Measurements from ENCODE around the gene SGCA. TPM values are rescaled to one million over a fixed set of nuclear protein-coding genes. Genes with fewer than 3 reads are reported as not detected.
A peak's percentile ranks its signal among the peaks of the same experiment; 100 is the strongest.

The SGCA gene
- total and polyA plus RNA-seq, 2 of the 8 experiments (the other 6 are each of a cell fraction or from before 2014, with no cell fraction given) = 0.12 TPM; not detected in 1

- Histone ChIP-seq H3K79me1 (ENCODE audit: low read depth, low read length) (no peaks in the 10 kb centered on the region), H3K4me2 (ENCODE audit: insufficient read depth in 1 of 2, low read depth in 2 of 2, low read length in 2 of 2) (no peak overlapping the region), H2BK5ac (ENCODE audit: low read depth, low read length) (no peak overlapping the region), H2BK15ac (ENCODE audit: low read length) (no peak overlapping the region), H3K79me2 (ENCODE audit: control insufficient read depth in 1 of 2, insufficient read depth in 2 of 2, low read length in 2 of 2) (no peaks in the 10 kb centered on the region), H4K20me1 (replicated peaks in 1 of 2; ENCODE audit: control insufficient read depth in 1 of 2, insufficient read depth in 2 of 2, low read length in 2 of 2) (peaks cover 0 to 4% of the 10 kb centered on the region in 2 experiments), H3K27me3 (replicated peaks in 1 of 4; ENCODE audit: control insufficient read depth in 3 of 4, extremely low read depth in 1 of 4, insufficient read depth in 3 of 4, low read length in 3 of 4) (peaks cover 0 to 18% (median 10%) of the 10 kb centered on the region in 4 experiments; a peak in 5 of 7 replicates), H2BK20ac (ENCODE audit: low read length) (no peak overlapping the region), H3K56ac (replicated peaks; ENCODE audit: insufficient read length, low read depth, low read length) (no peak overlapping the region), H3K9ac (replicated peaks in 1 of 4; ENCODE audit: extremely low read depth in 1 of 4, low read depth in 3 of 4, low read length in 3 of 4) (no peak overlapping the region), H3K4me3 (ENCODE audit: extremely low read depth in 1 of 4, insufficient read depth in 2 of 4, low read depth in 3 of 4, low read length in 4 of 4) (no peak overlapping the region), H3K23ac (ENCODE audit: insufficient read length) (no peak overlapping the region), H2BK12ac (ENCODE audit: low read depth, low read length) (no peak overlapping the region), H3K14ac (ENCODE audit: insufficient read length) (no peak overlapping the region), H2BK120ac (replicated peaks; ENCODE audit: low read depth, low read length) (no peak overlapping the region), H4K91ac (replicated peaks; ENCODE audit: insufficient read length, low read length) (no peak overlapping the region), H3K23me2 (ENCODE audit: low read depth, low read length) (peaks cover 11% of the 10 kb centered on the region; the same call in 1 of the 2 replicates), H3K27ac (ENCODE audit: low read depth, low read length) (no peak overlapping the region), H3K4ac (replicated peaks; ENCODE audit: insufficient read length, low read depth, low read length) (no peak overlapping the region), H4K5ac (ENCODE audit: insufficient read length, low read depth, low read length) (no peak overlapping the region), H3K4me1 (replicated peaks in 1 of 4; ENCODE audit: control insufficient read depth in 3 of 4, insufficient read depth in 4 of 4, low read length in 3 of 4) (peaks cover 0 to 5% (median 1%) of the 10 kb centered on the region in 4 experiments; a peak in 4 of 7 replicates), H4K8ac (ENCODE audit: extremely low read depth, insufficient read depth, low read length) (no peak overlapping the region), H3K9me3 (ENCODE audit: insufficient read depth in 2 of 2, low read depth in 1 of 2, low read length in 1 of 2) (no peaks in the 10 kb centered on the region), H2AFZ (ENCODE audit: low read length) (no peak overlapping the region), H3K36me3 (ENCODE audit: control insufficient read depth in 2 of 4, insufficient read depth in 4 of 4, low read length in 3 of 4) (peaks cover 11 to 49% (median 27%) of the 10 kb centered on the region in 4 experiments), H3K18ac (ENCODE audit: extremely low read depth, low read length) (no peak overlapping the region), H2AK5ac (ENCODE audit: low read depth, low read length) (no peak overlapping the region)
- peak; percentile 24 for FAIRE-seq
- ChIA-PET POLR2A (ENCODE audit: partially characterized antibody) (interaction anchor here (1.2 kb wide), 1 partner anchor 16 kb away, joined by 3 read pairs; no protein-coding TSS in a partner anchor), CTCF (ENCODE audit: partially characterized antibody) (interaction anchor here (0.5 to 5.8 kb wide), 17 partner anchors 9 to 1541 kb away, joined by 3 to 103 read pairs (median 8); partner anchors contain the start of genes SGCA and TMEM92)
- DNase-seq (ENCODE audit: low read depth in 1 of 2, low spot score in 2 of 2) = no peak
- 72% methylated on average over 7 of the region's 7 CpGs; no CpG with 5 or more reads in 1 of the 2 experiments for WGBS, 2 experiments (ENCODE audit: extremely low coverage in 1 of 2, insufficient coverage in 1 of 2, insufficient read length in 1 of 2, insufficient replicate concordance in 2 of 2, low coverage in 1 of 2, low lambda C conversion rate in 2 of 2, missing lambda C conversion rate in 1 of 2)
- TF ChIP-seq KDM4A (IDR thresholded peaks at IDR 0.05; ENCODE audit: low read depth, low read length, severe bottlenecking) (no peak), RAD21 (IDR thresholded peaks at IDR 0.05 in 1 of 2, conservative IDR thresholded peaks at IDR 0.05 in 1 of 2; ENCODE audit: low read depth in 2 of 2, low read length in 2 of 2) (peak; percentile 47 to 63; a peak in 2 of 4 replicates), CTCF (IDR thresholded peaks at IDR 0.05; ENCODE audit: control extremely low read depth in 1 of 3, insufficient read depth in 1 of 3, low read depth in 1 of 3, low read length in 3 of 3) (peak; percentile 38 to 66 (median 57)), JUN (IDR thresholded peaks at IDR 0.05; ENCODE audit: low read depth, low read length) (no peak), CTBP2 (IDR thresholded peaks at IDR 0.05; ENCODE audit: borderline replicate concordance, insufficient read depth, insufficient read length, low read length) (no peak), USF2 (IDR thresholded peaks at IDR 0.05; ENCODE audit: low read length) (no peak)
These were observed 32.3 kb downstream of the SGCA start for GRCh38 chr17:50198026-50198669.
